ENCODE data around the gene SNX15.
"Not testable (repeated sequence)": the region's sequence is repeated elsewhere in the genome, so short reads cannot be mapped to it uniquely, and the experiment has no call there.

Gene SNX15

DNA sequence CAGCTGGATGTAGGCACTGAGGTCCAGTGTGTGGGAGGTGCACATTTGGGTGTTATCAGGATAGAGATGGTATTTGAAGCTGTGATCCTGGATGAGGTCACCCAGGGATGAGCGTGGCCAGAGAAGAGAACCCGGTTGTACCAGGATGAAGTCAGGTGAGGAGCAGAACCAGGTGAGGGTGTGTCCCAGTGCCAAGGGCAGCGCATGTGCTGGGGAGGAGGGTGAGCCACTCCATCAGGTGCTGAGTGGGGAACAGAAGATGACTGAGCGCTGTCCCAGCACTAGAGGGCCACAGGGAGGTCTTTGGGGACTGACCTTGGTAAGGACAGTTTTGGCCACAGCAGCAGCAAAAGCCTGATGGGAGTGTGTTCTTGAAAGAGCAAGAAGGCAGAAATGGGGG is 10.5 kb upstream of the SNX15 start:
- no peak for DNase-seq

DNA sequence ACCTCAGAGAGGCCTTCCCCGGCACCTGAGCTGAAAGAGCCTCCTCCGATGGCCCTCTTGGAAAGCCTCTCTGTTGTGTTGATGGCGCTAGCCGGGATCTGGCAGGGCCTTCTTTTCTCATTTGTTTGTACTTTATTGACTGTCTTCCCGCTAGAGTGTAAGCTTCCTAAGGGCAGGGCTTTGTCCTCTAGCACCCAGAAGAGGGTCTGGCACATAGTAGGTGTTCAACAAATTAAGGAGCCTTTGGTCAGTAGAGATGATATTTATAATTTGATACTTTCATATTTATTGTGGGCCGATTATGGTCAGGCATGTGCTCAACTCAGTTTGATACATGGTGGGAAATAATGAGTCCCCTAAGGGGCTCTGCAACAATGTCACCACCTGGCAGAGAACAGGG is 9.3 kb upstream of the SNX15 start:
- no peak for DNase-seq

DNA sequence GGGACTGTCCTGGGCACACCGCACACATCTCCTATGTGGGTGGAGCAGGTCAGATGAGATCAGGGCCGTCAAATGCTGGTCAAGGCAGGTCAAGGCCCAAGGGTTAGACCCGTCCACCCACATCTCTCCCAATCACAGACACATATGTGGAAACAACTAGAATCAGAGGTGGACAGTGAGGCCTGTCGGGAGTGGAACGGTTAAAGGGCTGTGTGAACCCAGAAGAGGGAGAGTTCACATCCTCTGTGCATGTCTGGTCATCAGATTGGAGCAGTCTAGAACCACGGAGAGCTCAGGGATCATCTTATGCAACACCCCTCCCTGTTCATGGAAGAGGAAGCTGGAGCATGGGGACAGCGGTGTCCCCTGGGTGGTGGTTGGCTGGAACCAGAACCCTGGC is 7.4 kb upstream of the SNX15 start:
- no peak for DNase-seq

DNA sequence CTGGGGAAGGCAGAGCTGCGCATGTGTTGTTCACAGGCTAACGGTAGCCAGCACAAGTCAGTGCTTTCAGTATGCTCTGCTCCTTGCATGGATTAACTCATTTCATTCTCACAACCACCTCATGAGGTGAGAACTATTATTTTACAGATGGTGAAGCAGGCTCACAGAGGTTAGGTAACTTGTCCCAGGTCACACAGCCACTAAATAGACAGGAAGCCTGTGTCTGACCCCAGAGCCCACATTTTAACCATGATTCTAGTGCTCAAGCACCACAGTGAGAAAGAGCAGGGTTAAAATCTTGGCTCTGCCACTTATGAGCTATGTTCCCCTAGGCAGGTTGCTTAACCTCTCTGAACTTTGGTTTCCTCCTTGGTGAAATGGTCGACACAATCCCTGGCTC is 6.2 kb upstream of the SNX15 start:
- no peak for DNase-seq

DNA sequence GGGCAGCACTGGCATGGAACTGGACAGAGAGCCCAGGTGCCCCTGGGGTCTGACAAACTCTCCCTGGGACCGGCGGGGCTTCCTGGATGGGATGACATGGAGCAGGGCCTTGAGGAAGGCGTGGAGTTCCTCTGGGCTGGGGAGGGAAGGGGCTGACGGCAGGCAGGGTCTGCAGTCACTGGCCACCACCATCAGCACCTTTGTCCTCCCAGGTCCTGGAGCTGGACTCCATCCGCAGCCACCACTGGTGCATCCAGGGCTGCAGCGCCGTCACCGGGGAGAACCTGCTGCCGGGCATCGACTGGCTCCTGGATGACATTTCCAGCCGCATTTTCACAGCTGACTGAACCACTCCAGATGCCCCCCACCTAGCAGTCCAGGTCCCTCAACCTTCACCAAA is 5.7 kb upstream of the SNX15 start:
- no peak for DNase-seq

DNA sequence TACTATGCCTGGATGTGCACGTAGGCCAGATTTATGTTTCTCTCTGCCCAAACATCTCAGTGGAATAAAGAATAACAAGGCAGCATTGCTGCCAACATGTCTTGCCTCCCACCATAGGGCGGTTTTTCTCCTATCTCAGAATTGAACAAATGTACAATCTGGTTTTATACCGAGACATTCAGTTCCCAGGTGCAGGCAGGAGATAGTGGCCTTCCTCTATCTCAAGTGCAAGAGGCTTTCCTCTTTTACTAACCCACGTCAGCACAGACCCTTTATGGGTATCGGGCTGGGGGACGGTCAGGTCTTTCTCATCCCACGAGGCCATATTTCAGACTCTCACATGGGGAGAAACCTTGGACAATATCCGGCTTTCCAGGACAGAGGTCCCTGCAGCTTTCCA is 3.7 kb upstream of the SNX15 start:
- DNase-seq = not testable (repeated sequence)

DNA sequence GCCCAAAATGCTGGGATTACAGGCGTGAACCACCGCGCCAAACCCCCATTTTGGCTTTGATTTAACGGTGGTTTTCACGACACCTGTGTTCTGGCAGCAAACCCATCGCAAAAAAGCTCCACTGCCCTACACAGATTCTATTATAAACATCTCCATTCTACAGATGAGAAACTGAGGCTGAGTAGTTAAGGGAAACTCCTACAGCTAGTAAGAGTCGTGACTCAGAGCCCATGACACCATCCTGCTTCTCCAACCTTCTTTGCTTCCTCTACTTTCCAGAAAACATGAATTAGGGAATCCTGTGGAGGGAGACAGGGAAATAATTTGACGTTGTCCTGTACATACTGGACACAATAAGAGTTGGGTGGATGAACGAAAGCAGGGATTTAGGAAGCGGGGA is 429 bp upstream of the SNX15 start:
- DNase-seq = no peak

DNA sequence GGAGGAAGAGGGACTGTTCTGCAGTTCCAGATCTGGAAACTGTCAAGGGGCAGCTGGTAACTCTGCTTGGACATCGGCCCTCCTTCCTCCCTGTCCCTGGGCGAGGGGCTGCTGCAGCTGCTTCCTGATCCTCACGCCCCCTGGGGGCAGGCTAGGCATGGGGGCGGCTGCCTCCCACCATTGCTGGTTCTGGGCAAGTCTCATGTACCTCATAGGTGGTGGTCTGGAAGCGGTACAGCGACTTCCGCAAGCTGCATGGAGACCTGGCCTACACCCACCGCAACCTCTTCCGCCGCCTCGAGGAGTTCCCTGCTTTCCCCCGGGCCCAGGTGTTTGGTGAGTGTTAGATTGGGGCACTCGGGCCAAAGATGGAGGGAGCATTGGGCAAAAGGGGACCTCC is 5.0 kb downstream of the SNX15 start:
- no peak for DNase-seq

DNA sequence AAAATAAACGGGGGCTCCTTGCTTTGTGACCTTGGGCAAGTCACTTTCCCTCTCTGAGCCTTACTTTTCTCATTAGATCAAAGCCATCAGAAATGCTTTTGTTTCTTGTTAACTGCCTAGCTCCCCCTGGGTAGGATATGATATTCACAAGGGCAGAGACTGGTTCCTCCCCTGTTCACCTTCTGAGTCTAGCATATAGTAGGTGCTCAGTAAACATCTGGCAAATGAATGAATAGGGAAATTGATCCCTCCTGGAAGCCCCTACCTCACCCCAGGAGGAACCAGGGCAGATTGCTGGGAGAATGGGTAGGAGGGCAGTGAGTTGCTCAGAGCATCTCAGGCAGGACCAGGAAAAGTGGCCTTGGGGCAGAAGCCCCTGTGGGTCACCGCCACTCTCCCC is 7.2 kb downstream of the SNX15 start:
- no peak for DNase-seq

DNA sequence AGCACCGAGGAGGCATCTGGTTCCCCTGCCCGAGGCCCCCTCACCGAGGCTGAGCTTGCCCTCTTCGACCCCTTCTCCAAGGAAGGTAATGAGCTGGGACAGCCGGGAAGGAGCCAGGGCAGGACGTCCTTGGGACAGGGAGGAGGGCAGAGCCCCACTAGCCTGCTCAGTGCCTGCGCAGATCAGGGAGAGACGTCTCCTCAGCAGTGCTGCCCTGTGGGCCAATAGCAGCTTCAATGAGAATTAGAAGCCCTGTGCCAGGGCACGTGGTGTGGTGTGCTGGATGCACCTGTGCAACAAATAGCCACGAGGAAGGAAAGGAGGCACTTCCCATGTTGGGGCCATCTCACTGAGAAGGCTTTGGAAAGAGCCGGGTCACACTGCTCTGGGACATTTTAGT is 8.3 kb downstream of the SNX15 start:
- DNase-seq = no peak

DNA sequence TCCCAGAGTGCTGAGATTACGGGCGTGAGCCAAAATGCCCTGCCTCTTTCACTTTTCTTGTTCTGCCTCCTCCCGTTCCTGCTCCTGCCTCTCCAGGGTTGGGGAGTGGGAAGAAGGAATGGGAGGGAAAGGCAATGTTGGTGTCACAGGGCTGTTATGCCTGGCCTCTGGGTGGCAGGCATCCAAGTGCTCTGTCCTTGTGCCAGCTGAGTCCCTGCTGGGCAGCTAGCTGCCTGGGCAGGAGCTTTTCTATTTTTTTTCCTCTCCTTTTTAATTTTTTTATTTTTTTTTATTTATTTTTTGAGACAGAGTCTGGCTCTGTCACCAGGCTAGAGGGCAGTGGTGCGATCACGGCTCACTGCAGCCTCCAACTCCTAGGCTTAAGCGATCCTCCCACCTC is 9.7 kb downstream of the SNX15 start:
- no peak for DNase-seq

DNA sequence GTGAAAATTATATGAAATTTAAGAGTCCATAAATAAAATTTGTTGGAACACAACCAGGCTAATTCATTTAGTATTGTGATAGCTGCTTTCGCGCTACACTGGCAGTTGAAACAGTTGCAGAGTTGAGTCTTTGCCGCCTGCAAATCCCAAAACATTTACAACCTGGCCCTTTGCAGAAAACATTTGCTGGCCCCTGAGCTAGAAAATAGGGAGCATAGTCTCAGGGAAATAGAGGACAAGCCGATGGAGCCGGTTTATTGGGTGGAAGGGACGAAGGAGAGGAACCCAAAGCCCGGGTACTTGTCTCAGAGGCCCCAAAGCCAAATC is 13.2 kb downstream of the SNX15 start:
- no peak for DNase-seq

DNA sequence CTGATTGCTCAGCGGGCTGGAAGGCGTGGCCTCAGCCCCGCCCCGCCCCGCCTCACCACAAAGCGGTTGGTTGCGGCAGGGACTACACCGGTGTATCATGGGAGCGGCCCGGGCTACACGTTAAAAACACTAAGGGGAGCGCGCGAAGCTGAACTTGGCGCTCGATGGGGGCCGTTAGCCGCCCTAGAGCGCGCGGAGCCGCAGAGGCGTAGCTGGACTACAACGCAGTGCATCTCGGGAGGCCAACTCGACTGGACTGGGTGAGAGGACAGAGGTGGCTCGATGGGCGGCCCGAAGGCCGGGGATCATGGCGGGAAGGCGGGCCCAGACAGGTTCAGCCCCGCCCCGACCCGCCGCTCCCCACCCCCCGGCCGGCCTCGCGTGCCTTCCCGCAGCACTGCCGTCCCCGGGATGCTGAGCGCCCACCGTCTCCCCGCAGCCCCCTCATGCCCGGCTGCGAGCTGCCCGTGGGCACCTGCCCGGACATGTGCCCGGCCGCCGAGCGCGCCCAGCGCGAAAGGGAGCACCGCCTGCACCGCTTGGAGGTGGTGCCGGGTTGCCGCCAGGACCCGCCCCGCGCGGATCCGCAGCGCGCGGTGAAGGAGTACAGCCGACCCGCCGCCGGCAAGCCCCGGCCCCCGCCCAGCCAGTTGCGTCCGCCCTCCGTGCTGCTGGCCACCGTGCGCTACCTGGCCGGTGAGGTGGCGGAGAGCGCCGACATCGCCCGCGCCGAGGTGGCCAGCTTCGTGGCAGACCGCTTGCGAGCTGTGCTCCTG is 13.8 kb downstream of the SNX15 start, which contains the start of gene SAC3D1:
SAC3D1 (plus strand) TSS at position 364 of the 776 bp plus-strand sequence; CDS start at position 447, 83 bp downstream.
- DNase-seq = peak; percentile 98

DNA sequence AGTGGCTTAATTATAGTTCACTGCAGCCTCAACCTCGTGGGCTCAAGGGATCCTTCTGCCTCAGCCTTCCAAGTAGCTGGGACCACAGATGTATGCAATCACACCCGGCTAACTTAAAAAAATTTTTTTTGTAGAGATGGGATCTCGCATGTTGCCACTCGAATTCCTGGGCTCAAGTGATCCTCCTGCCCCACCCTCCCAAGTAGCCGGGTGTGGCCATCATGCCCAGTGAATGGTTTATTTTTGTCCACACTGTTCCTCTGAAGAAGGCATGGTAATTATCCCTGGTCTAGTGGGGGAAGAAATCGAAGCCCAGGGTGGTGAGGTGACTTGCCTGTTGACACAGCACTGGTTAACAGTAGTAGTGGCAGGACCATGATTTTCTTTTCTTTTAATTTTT is 15.7 kb downstream of the SNX15 start:
- no peak for DNase-seq

DNA sequence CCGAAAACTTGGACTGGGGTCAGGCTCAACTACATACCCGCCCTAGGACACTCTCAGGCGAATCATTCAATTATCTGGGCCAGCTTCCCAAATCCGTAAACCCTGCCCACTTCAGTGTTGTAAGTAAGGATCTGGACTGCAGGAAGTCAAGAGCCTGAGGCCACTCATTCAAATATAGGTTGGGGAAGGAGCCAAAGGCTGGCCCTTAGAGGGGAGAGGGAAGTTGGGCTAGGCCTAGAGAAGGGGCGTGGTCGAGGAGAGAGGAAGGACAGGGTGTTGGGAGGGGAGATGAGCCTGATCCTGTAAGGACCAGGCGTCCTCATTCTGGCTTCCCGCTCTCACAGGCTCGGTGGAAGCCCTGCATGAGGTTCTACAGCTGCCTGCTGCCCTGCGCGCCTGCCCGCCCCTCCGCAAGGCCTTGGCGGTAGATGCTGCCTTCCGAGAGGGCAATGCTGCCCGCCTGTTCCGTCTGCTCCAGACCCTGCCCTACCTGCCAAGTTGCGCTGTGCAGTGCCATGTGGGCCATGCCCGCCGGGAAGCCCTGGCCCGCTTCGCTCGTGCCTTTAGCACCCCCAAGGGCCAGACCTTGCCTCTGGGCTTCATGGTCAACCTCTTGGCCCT is 16.8 kb downstream of the SNX15 start:
- no peak for DNase-seq

DNA sequence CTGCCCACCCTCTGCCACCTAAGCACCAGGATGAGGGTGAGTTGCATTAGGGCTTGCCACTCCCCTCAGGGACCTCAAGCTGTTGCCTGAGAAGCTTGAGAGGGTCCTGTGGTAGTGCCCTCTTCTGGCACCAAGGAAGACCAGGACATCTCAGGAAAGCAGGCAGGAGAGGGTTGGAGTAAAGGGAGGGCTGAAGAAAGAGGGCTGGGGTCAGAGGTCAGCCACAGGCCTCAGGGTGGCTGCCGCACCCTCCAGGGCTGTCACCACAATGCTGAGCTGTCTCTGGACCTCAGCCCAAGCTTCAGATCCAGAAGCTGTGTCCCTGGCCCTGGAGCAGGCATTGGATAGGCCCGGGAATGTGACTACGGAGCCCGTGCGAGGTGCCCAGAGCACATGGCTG is 17.8 kb downstream of the SNX15 start:
- no peak for DNase-seq

DNA sequence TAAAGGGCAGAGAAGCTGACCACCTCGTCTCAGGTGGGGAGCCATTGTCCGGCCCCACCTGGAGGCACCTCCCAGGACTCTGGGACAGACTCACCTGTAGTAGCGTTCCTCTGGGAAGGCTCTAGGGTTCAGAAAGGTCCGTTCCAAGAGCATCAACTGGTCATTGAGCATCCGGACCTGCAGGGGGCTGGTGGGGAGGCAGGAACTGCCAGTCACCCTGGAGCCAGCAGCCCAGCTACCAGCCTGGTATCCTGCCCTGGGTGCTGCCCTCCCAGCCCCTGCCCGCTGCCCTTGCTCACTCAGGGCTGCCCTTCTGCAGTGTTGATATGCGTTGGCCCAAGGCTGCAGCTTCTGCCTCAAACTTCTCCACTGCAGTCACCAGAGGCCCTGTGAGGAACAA is 18.5 kb downstream of the SNX15 start:
- DNase-seq = no peak

DNA sequence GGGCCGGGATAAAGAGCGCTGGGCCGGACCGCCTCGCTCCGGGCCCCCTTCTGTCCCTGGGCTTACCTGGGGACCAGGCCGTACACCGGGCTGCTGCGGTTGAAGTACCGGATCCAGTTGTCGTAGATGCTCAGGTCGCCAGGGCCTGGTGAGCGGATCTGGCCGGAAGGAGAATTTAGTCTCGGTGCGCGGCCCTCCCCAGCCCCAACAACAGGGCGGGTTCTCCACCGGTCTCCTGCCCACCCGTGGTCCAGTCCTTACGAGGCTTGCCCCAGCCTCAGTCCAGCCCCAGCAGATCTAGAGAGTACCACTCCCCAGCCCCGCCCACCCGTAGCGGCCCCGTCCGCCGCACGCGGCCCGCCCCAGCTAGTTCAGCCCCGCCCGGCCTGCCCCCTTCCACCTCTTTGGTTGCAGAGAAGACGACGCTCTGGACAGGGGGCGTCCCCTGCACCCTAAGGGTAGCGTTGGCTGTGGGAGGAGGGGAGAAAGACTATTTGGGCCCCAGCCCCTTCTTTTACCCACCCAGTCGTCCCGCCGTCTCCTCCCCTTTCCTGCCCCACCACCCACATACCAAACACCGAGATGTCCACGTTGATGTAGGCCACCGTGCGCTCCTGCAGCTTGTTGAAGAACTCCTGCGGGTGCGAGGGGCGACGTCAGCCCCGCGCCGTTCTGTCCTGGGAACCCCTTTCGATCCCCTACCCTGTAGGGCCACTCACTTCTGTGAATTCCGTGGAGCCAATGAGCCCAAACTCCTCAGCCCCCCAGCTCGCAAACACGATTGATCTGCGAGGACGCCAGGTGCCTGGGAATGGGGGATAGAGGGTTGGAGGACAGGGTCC is 20.6 kb downstream of the SNX15 start:
- no peak for DNase-seq

DNA sequence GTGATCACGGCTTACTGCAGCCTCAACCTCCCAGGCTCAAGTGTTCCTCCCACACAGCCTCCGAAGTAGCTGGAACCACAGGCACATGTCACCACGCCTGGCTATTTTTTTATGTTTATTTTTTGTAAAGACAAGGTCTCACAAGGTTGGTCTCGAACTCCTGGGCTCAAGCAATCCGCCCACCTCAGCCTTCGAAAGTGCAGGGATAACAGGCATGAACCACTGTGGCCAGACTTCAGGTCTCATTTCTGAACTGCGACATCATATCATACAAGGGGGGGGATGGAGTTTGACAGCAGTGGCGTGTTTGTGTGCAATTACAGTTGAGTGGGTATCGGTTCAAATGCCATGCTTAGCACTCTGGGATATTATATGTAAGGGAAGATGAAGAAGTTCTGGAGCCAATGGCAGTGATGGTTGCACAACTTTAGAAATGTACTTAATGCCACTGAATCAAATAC is 24.2 kb downstream of the SNX15 start:
- no peak for DNase-seq

DNA sequence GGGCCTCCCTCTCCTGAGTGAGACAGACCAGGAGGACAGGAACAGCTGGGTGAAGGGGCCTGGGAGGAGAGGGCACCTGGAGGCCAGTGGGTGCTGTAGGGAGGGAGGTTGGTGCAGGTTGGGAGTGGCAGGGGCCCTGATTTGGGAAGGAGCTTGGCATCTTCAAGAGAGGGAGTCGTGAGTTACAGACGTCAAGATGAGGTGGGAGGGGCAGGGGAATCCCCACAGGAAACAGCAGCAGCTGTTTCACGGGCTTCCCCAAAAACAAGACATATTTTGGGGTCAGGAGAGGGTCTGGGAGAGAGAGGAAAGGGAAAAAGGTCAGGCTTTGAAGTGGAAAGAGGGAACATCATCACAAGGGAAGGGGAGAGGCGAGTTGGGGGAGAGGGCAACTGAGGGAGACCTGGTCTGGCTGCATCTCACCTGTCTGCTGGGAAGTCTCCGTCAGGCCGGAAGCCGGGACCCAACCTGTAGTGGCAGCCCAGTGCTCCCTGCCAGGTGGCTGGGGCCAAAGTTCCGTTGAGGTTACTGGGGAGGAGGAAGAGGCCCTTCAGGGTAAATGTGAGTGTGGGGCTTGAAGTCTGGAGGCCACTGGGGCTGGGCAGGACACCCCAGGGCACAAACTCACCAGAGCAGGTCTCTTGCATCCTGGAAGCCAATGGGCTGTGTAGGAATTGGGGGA is 26.7 kb downstream of the SNX15 start:
- DNase-seq = no peak

DNA sequence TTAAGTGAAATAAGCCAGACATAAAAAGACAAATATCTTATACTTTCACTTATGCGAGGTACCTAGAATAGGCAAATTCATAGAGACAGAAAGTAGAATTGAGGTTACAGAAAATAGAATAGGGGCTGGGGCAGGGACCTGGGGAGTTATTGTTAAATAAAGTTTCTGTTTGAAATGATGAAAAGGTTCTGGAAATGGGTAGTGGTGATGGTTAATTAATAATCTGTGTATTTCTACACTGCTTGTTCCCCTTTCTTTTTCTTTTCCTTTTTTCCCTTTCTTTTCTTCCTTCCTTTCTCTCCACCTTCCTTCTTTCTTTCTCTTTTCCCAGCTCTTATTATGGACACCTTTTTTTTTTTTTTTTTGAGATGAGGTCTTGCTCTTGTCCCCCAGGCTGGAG is 28.3 kb downstream of the SNX15 start:
- DNase-seq = no peak

DNA sequence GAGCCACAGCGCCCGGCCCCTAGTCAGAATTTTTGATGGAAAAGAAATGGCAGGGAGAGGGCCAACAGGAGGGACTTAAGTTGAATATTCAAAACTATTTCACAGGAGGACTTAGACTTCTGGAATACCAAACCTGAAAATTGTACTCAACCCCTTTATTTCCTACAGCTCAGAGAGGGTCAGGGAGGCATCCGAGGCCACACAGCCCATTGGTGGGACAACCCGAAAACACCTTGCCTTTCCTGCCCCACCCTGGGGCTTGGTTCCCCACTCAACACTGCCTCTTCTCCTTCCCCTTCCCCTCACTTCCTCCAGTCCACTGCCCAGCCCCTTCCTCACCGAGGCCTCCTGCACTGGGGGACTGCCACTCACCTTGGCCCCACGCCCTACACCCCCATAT is 29.8 kb downstream of the SNX15 start:
- DNase-seq = no peak

DNA sequence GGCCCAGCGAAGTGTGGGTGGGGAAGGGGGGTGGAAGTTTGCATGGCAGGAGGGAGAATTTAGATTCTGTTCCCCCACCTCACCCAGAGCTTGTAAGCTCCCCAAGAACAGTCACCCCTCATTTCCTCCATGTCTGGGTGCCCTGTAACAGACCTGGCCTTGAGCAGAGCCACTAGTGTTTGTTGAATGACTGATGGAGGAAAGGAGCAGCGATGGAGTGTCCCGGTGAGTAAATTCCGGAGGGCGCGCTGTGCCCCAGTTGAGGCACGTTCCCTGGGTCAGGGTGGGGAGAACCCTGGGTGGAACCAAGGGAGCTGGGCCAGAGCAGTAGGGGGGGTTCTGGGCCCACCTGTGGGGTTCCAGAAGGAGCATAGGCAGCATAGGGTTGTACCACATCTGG is 30.3 kb downstream of the SNX15 start:
- DNase-seq = no peak
